Neural crest cell (in vitro differentiated cells): ENCODE measurements around the gene LRRC40. TPM values are rescaled to one million over a fixed set of nuclear protein-coding genes. Genes with fewer than 3 reads are reported as not detected.

ENCODE experiments used
- DNase-seq: peaks from one replicate; pipeline ENCODE4 v3.0.0; 2021; ENCODE audit warnings: low read depth, mixed read lengths, low spot score
- H3K27ac Mint-ChIP-seq: one replicate; pipeline ENCODE4 v1.8.0; 2021; ENCODE audit warnings: mild to moderate bottlenecking, mixed read lengths; ENCODE audit not compliant: unreplicated experiment
- H3K27me3 Mint-ChIP-seq: 2 replicates; pipeline ENCODE4 v1.8.0; 2021; ENCODE audit warnings: low read depth, mild to moderate bottlenecking, mixed read lengths
- H3K36me3 Mint-ChIP-seq: 2 replicates; pipeline ENCODE4 v1.8.0; 2021; ENCODE audit warnings: low read depth, mild to moderate bottlenecking, mixed read lengths
- H3K4me1 Mint-ChIP-seq: 2 replicates; pipeline ENCODE4 v1.8.0; 2021; ENCODE audit warnings: mixed read lengths
- H3K4me3 Mint-ChIP-seq: one replicate; pipeline ENCODE4 v1.8.0; 2021; ENCODE audit warnings: mild to moderate bottlenecking, mixed read lengths
- H3K9me3 Mint-ChIP-seq: 2 replicates; pipeline ENCODE4 v1.8.0; 2021; ENCODE audit warnings: mixed read lengths
- total RNA-seq: library from RNA; stranded (reverse); gene quantifications from 2 replicates; pipeline ENCODE4 v1.2.1, GENCODE V29; 2021
- TF ChIP-seq, protein P1 (sequence below): fragments of 200-600 bp; sonication (generic); conservative IDR thresholded peaks from 2 replicates; pipeline ENCODE4 v1.5.0; 2021; ENCODE audit warnings: antibody characterized with exemption, mild to moderate bottlenecking

Gene LRRC40
- total RNA-seq, 1 donor from 2014 or later: 27.7 TPM

DNA sequence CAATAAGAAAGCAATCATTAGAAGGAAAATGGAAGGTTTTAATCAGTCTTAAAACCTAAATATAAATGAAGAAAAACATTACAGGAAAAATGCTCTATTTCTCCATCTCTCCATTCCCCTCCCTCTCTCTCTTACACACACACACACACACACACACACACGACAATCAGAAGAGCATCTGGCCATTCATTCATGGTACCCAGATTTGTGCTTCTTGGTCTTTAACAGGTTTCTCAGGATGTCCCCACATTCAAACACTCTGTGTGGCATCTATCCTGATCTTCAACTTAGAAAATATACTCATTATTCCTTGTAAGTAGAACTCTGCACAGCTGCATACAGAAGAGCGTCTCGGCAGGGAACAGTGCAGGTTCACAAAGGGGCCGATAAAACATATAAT lies 779 bp downstream of the LRRC40 start:
- peak overlapping the region; percentile 100 for H3K27ac Mint-ChIP-seq
- no peaks in the 10 kb centered on the region for H3K27me3 Mint-ChIP-seq
- TF ChIP-seq, protein P1, sequence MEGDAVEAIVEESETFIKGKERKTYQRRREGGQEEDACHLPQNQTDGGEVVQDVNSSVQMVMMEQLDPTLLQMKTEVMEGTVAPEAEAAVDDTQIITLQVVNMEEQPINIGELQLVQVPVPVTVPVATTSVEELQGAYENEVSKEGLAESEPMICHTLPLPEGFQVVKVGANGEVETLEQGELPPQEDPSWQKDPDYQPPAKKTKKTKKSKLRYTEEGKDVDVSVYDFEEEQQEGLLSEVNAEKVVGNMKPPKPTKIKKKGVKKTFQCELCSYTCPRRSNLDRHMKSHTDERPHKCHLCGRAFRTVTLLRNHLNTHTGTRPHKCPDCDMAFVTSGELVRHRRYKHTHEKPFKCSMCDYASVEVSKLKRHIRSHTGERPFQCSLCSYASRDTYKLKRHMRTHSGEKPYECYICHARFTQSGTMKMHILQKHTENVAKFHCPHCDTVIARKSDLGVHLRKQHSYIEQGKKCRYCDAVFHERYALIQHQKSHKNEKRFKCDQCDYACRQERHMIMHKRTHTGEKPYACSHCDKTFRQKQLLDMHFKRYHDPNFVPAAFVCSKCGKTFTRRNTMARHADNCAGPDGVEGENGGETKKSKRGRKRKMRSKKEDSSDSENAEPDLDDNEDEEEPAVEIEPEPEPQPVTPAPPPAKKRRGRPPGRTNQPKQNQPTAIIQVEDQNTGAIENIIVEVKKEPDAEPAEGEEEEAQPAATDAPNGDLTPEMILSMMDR: no peak
- H3K4me1 Mint-ChIP-seq: peaks cover 47% of the 10 kb centered on the region
- H3K36me3 Mint-ChIP-seq: no peaks in the 10 kb centered on the region
- H3K4me3 Mint-ChIP-seq: peak overlapping the region; percentile 100
- no peaks in the 10 kb centered on the region for H3K9me3 Mint-ChIP-seq
- no peak for DNase-seq

DNA sequence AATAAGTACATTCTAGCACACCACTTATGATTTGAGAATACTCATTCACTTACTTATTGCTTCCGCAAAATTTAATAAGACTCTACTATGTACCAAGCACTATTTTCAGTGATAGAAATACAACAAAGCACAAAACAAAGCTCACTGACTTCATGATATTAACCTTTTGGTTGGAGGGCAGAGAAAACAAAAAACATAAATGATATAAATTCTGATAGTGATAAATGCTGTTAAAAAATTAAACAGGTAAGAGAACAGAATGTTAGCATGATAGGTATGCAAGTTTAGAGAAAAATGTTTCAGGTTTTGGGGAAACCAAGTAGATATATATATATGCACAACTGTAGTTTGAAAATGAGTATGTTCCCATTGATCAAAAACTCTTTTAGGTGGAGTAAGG lies 1.2 kb downstream of the LRRC40 start:
- peak overlapping the region; percentile 100 for H3K4me3 Mint-ChIP-seq
- no peak for DNase-seq
- TF ChIP-seq, protein P1: no peak
- H3K36me3 Mint-ChIP-seq: no peaks in the 10 kb centered on the region
- no peaks in the 10 kb centered on the region for H3K9me3 Mint-ChIP-seq
- H3K27ac Mint-ChIP-seq: no peak overlapping the region
- H3K4me1 Mint-ChIP-seq: peaks cover 45% of the 10 kb centered on the region
- no peaks in the 10 kb centered on the region for H3K27me3 Mint-ChIP-seq

DNA sequence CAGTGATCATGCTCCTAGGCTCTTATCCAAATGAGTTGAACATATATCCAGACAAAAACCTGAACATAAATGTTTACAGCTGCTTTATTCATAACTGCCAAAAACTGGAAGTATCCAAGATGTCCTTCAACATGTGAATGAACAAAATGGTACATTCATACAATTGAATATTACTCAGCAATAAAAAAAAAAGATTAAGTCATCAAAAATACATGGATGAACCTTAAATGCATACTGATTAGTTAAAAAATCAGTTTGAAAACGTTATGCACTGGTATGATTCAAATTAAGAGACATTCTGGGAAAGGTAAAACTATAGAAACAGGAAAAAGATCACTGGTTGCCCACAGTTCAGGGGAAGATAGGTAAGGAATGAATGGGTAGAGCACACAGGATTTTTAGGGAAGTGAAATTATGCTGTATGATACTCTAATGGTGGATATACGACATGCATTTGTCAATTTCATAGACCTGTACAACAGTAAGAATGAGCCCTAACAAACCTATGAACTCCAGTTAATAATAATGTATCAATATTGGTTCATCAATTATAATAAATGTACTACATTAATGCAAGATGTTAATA lies 3.1 kb downstream of the LRRC40 start:
- TF ChIP-seq, protein P1: no peak
- Mint-ChIP-seq H3K4me1 (peaks cover 34% of the 10 kb centered on the region), H3K9me3 (no peaks in the 10 kb centered on the region), H3K27me3 (no peaks in the 10 kb centered on the region), H3K27ac (no peak overlapping the region), H3K4me3 (peak overlapping the region; percentile 32), H3K36me3 (no peaks in the 10 kb centered on the region)
- no peak for DNase-seq

DNA sequence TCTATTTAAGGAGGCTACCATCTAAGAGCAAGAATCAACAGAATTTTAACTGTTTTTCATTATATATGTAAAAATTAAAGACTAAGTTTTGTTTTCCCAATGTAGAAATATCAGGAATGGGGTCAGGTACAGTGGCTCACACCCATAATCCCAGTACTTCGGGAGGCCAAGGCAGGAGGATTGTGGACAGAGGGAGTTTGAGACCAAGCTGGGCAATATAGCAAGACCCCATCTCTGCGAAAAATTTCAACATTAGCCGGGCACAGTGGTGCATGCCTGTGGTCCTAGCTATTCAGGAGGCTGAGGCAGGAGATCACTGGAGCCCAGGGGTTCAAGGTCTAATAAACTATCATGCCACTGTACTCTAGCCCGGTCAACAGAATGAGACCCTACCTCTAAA lies 5.3 kb downstream of the LRRC40 start:
- Mint-ChIP-seq H3K27ac (no peak overlapping the region), H3K4me3 (no peak overlapping the region)

DNA sequence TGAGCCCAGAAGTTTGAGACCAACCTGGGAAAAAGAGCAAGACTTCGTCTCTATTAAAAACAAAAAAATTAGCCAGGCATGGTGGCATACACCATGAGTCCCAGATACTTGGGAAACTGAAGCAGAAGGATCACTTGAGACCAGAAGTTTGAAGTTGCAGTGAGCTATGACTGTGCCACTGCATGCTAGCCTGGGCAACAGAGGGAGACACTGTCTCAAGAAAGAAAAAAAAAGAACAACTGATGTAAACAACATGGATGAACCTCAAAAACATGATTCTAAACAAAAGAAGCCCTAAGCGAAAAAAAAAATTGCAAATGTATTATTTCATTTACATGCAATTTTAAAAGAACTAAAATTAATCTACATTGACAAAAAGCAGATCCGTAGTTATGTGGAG lies 9.0 kb downstream of the LRRC40 start:
- H3K27ac Mint-ChIP-seq: no peak overlapping the region
- no peaks in the 10 kb centered on the region for H3K27me3 Mint-ChIP-seq

More for the DNA sequence above, 5.3 kb downstream of the LRRC40 start:
- H3K4me1 Mint-ChIP-seq: peaks cover 28% of the 10 kb centered on the region
- H3K36me3 Mint-ChIP-seq: no peaks in the 10 kb centered on the region
- no peaks in the 10 kb centered on the region for H3K27me3 Mint-ChIP-seq
- TF ChIP-seq, protein P1: no peak
- DNase-seq: no peak
- no peaks in the 10 kb centered on the region for H3K9me3 Mint-ChIP-seq

More for the DNA sequence above, 9.0 kb downstream of the LRRC40 start:
- Mint-ChIP-seq H3K36me3 (peaks cover 4% of the 10 kb centered on the region), H3K4me3 (no peak overlapping the region), H3K4me1 (peaks cover 2% of the 10 kb centered on the region), H3K9me3 (no peaks in the 10 kb centered on the region)
- TF ChIP-seq, protein P1: no peak
- DNase-seq: no peak
